Measurements from ENCODE around the gene NLK. TPM values are rescaled to one million over a fixed set of nuclear protein-coding genes. Genes with fewer than 3 reads are reported as not detected.

The NLK gene
- total and polyA plus RNA-seq, 10 of the 15 experiments (the other 5 are each of a cell fraction or from before 2014, with no cell fraction given), result 5.0 to 22.9 (median 15.0) TPM

DNA sequence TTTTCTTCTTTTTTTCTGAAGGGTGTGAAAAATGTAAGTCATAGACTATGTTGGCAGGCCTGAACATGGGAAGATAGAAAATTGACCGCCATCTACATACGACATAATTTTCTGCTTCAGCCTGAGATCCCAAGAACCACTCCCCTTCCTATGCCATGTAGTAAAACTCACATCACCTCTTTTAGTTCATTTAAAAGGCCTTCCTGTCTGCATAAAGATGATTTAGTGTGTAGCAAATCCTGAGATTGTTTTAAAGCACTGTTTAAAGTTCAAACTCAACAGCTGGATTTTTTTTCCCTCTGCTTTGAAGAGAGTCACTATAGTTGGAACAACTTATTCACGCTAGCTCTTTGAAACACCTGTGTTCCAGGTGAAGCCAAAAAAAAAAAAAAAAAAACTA, 101.5 kb downstream of the NLK start (continued):
- TF ChIP-seq, protein P1, sequence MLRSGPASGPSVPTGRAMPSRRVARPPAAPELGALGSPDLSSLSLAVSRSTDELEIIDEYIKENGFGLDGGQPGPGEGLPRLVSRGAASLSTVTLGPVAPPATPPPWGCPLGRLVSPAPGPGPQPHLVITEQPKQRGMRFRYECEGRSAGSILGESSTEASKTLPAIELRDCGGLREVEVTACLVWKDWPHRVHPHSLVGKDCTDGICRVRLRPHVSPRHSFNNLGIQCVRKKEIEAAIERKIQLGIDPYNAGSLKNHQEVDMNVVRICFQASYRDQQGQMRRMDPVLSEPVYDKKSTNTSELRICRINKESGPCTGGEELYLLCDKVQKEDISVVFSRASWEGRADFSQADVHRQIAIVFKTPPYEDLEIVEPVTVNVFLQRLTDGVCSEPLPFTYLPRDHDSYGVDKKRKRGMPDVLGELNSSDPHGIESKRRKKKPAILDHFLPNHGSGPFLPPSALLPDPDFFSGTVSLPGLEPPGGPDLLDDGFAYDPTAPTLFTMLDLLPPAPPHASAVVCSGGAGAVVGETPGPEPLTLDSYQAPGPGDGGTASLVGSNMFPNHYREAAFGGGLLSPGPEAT (IDR thresholded peaks at IDR 0.05; ENCODE audit: low read depth), result no peak
- TF ChIP-seq MEF2B (IDR thresholded peaks at IDR 0.05; ENCODE audit: partially characterized antibody, poor library complexity, severe bottlenecking) (no peak), TARDBP (IDR thresholded peaks at IDR 0.05; ENCODE audit: borderline replicate concordance) (no peak), SIX5 (IDR thresholded peaks at IDR 0.05; ENCODE audit: low read depth, low read length, severe bottlenecking) (no peak)
- TF ChIP-seq, protein P2, sequence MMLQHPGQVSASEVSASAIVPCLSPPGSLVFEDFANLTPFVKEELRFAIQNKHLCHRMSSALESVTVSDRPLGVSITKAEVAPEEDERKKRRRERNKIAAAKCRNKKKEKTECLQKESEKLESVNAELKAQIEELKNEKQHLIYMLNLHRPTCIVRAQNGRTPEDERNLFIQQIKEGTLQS (IDR thresholded peaks at IDR 0.05; ENCODE audit: borderline replicate concordance, extremely low read depth, low read depth, low read length), result no peak

DNA sequence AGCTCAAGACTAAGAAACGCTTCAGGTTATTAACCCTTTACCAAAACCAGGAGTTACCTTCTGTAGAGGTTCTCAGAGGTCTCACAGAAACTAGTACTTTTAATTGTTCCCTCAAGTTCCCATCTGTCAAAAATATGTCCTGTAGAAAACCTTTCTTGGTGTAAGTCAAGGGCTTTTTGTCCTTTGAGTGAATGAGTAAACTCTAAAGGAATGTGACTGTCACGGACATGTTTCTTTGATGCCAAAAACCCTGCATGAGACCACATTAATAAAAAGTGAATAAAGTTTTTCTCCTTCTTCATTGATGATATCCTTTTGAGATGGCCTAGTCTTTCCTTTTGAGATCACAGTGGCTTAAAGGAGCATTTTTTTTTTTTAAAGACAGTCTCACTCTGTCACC, 102.9 kb downstream of the NLK start:
- BruUV-seq (replicated peaks), result no TSS peak
- ATAC-seq (no peak), FAIRE-seq (no peak), DNase-seq (ENCODE audit: low read depth, low spot score) (no peak)
- WGBS (ENCODE audit: insufficient coverage, insufficient replicate concordance, low lambda C conversion rate, missing lambda C conversion rate), result 95% methylated on average over 2 of the region's 2 CpGs
- no peak overlapping the region for H3K4me2 ChIP-seq (ENCODE audit: control insufficient read depth, insufficient read depth)
- POLR2A ChIA-PET, result interaction anchor here (0.9 to 1.0 kb wide), 2 partner anchors 12 to 20 kb away, joined by 3 read pairs; no protein-coding TSS in a partner anchor
- no peak overlapping the region for H3K9ac ChIP-seq (ENCODE audit: control insufficient read depth, insufficient read depth, low read length)
- H3K27ac ChIP-seq (ENCODE audit: control insufficient read depth, insufficient read depth), result no peak overlapping the region
- H3K9me3 ChIP-seq (replicated peaks; ENCODE audit: control insufficient read depth, insufficient read depth, low read length), result no peaks in the 10 kb centered on the region
- no peaks in the 10 kb centered on the region for H3K79me2 ChIP-seq (ENCODE audit: control insufficient read depth, insufficient read depth, low read length)
- intact Hi-C loops (cut with micrococcal nuclease; ENCODE audit: unreplicated experiment) (no loop called here), in situ Hi-C loops (cut with MboI) (no loop called here)
- no peaks in the 10 kb centered on the region for H3K27me3 ChIP-seq (replicated peaks in 1 of 2; ENCODE audit: control insufficient read depth in 2 of 2, insufficient read depth in 2 of 2, low read length in 1 of 2)
- SMC1A ChIA-PET (ENCODE audit: uncharacterized antibody, unreplicated experiment), result interaction anchor here (0.8 to 1.0 kb wide), 2 partner anchors 9 to 44 kb away, joined by 3 read pairs; no protein-coding TSS in a partner anchor
- RAD21 ChIA-PET (ENCODE audit: unreplicated experiment), result no interaction called here
- no peak overlapping the region for H3K4me3 ChIP-seq
- no peak overlapping the region for H2AFZ ChIP-seq (ENCODE audit: control insufficient read depth, low read depth, low read length)
- CTCF ChIA-PET, result interaction anchor here (1.3 to 2.7 kb wide), 3 partner anchors 9 to 29 kb away, joined by 3 to 8 read pairs (median 4); no protein-coding TSS in a partner anchor
- no peaks in the 10 kb centered on the region for H3K4me1 ChIP-seq (ENCODE audit: control insufficient read depth, insufficient read depth, low read length)
- H4K20me1 ChIP-seq (ENCODE audit: control insufficient read depth, insufficient read depth), result no peaks in the 10 kb centered on the region
- no peaks in the 10 kb centered on the region for H3K36me3 ChIP-seq (ENCODE audit: control insufficient read depth in 2 of 2, insufficient read depth in 2 of 2, low read length in 1 of 2)
- no peak for TF ChIP-seq RAD51 (IDR thresholded peaks at IDR 0.05)
- TF ChIP-seq, protein P3, sequence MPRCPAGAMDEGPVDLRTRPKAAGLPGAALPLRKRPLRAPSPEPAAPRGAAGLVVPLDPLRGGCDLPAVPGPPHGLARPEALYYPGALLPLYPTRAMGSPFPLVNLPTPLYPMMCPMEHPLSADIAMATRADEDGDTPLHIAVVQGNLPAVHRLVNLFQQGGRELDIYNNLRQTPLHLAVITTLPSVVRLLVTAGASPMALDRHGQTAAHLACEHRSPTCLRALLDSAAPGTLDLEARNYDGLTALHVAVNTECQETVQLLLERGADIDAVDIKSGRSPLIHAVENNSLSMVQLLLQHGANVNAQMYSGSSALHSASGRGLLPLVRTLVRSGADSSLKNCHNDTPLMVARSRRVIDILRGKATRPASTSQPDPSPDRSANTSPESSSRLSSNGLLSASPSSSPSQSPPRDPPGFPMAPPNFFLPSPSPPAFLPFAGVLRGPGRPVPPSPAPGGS (IDR thresholded peaks at IDR 0.05; ENCODE audit: borderline replicate concordance, insufficient read depth, low read depth, low read length, poor library complexity, severe bottlenecking), result no peak
- TF ChIP-seq SMAD1 (IDR thresholded peaks at IDR 0.05; ENCODE audit: low read depth, partially characterized antibody), result no peak
- no peak for TF ChIP-seq SIN3A (IDR thresholded peaks at IDR 0.05; ENCODE audit: low read depth, low read length)
- no peak for TF ChIP-seq NBN (IDR thresholded peaks at IDR 0.05)
- no peak for TF ChIP-seq TBL1XR1 (IDR thresholded peaks at IDR 0.05; ENCODE audit: low read depth, low read length)
- TF ChIP-seq, protein P4, sequence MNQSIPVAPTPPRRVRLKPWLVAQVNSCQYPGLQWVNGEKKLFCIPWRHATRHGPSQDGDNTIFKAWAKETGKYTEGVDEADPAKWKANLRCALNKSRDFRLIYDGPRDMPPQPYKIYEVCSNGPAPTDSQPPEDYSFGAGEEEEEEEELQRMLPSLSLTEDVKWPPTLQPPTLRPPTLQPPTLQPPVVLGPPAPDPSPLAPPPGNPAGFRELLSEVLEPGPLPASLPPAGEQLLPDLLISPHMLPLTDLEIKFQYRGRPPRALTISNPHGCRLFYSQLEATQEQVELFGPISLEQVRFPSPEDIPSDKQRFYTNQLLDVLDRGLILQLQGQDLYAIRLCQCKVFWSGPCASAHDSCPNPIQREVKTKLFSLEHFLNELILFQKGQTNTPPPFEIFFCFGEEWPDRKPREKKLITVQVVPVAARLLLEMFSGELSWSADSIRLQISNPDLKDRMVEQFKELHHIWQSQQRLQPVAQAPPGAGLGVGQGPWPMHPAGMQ (IDR thresholded peaks at IDR 0.05; ENCODE audit: borderline replicate concordance), result no peak
- TF ChIP-seq, protein P5, sequence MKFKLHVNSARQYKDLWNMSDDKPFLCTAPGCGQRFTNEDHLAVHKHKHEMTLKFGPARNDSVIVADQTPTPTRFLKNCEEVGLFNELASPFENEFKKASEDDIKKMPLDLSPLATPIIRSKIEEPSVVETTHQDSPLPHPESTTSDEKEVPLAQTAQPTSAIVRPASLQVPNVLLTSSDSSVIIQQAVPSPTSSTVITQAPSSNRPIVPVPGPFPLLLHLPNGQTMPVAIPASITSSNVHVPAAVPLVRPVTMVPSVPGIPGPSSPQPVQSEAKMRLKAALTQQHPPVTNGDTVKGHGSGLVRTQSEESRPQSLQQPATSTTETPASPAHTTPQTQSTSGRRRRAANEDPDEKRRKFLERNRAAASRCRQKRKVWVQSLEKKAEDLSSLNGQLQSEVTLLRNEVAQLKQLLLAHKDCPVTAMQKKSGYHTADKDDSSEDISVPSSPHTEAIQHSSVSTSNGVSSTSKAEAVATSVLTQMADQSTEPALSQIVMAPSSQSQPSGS (IDR thresholded peaks at IDR 0.05; ENCODE audit: low read length), result no peak
- no peak for TF ChIP-seq BRCA1 (IDR thresholded peaks at IDR 0.05; ENCODE audit: low read depth, low read length)
- no peak for TF ChIP-seq BACH1 (IDR thresholded peaks at IDR 0.05; ENCODE audit: borderline replicate concordance)
- no peak for TF ChIP-seq POLR2A (IDR thresholded peaks at IDR 0.05; ENCODE audit: low read depth, low read length)
- TF ChIP-seq FOS (IDR thresholded peaks at IDR 0.05; ENCODE audit: borderline replicate concordance, extremely low read depth, insufficient read length), result no peak
- TF ChIP-seq NFYB (IDR thresholded peaks at IDR 0.05; ENCODE audit: insufficient read depth, low read depth, low read length), result no peak
- TF ChIP-seq KDM1A (IDR thresholded peaks at IDR 0.05; ENCODE audit: borderline replicate concordance), result no peak

Measured in GM12878 (cell line).